Dedifferentiated amniotic fluid mesenchymal stem cell (primary cell): ENCODE measurements around the gene SIRPA.

Experiments
- DNase-seq: peaks from one replicate; pipeline ENCODE4 v3.0.0-alpha.2; 2016; ENCODE audit errors: extremely low spot score

Gene SIRPA

DNA sequence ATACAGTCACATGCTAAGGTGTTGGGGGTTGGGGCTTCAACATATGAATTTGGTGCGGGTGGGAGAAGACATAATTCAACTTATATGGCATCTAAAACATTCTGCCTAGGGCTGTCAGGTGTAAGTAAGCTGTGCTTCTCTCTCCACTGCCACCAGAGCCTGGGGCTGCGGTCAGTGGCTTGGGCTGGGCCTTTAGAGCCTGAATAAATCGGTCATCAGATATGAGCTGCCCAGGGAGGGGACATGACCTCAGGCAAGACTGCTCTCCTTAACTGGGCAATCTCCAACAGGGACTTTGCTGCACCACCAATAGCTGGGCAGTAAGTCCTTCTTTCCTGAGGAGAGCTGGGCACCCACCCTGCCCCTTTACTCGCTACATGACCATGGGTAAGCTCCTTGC is 24.9 kb upstream of the SIRPA start:
- DNase-seq = no peak

DNA sequence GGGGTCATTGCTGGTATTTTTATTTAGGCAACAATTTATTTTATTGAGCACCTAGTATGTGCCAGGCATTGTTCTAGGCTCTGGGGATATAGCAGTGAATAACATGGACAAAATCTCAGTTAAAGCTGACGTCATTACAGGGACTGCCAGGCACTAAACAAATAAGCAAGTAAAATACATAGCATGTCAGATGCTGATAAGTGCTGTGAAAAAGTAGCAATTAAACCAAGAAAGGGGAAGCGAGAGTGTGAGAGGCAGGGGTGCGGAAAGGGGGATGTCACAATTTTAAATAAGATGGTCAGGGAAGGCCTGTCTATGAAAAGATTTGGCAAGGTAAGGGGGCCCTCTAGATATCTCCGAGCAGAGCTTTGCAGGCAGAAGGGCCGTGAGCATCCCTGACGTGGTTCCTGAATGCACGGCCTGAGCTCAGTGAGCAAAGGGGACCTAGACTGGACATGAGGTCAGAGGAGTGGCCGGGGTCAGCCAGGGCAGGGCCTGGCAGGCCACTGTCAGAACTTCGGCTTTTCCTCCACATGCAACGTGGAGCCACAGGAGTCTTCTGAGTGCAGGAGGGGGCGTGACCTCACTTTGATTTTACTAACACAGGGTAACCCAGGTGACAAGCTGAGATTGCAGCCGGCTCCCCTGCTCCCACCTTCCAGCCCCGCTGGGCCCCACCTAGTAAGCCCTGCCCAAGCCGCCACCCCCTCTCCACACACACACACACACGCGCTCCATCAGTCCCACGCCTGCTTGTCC is 24.2 kb upstream of the SIRPA start:
- DNase-seq = no peak

DNA sequence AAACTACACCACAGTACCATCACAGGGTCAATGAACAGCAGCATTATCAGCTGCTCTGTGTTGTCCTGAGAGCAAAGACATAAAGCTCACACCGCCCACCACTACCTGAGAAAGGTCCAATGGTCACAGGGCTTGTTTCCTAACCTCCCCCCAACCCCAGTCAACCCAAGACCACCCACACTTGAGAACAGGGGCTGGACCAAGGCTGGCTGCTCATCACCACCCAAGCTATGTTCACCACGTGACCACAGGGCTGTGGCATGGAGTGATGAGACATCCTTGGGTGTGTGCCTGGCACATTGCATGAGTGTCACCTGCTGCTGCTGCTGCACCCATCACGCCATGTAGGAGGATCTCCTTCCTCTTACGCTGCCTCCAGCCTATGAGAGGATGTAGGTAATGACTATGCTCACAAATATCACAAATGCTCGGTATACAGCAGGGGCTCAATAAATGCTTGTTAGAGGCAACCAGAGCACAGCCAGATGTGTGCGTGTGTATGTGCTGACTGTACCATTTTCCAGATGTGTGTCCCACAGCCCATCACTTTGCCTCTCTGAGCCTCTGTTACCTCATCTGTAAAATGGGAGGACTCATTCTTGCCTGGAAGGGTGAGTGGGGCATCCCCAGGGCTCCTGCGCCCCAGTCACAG is 23.3 kb upstream of the SIRPA start:
- no peak for DNase-seq

DNA sequence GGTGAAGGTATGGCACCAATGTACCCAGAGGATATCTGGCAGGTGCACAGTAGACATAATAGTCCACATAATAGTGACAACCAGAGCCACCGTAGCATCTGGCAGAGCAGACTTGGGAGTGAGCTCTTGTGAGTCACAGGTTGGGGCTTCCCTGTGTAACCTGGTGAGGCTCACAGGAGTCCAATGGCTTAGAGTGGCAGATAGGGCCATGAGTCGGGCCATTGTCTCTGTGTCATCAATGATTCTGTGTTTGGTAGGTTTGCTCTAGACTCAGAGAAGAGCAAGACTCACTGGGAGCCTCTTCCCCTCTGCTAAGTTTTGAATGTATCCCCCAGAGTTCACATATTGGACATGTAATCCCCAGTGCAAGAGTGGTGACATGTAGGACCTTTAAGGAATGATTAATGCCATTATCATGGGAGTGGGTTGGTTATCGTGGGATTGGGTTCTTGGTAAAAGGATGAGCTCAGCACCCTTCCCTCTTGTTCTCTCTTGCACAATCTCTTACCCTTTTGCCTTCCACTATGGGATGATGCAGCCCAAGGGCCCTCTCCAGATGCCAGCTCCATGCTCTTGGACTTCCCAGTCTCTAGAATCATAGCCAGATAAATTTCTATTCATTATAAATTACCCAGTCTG is 22.6 kb upstream of the SIRPA start:
- no peak for DNase-seq

DNA sequence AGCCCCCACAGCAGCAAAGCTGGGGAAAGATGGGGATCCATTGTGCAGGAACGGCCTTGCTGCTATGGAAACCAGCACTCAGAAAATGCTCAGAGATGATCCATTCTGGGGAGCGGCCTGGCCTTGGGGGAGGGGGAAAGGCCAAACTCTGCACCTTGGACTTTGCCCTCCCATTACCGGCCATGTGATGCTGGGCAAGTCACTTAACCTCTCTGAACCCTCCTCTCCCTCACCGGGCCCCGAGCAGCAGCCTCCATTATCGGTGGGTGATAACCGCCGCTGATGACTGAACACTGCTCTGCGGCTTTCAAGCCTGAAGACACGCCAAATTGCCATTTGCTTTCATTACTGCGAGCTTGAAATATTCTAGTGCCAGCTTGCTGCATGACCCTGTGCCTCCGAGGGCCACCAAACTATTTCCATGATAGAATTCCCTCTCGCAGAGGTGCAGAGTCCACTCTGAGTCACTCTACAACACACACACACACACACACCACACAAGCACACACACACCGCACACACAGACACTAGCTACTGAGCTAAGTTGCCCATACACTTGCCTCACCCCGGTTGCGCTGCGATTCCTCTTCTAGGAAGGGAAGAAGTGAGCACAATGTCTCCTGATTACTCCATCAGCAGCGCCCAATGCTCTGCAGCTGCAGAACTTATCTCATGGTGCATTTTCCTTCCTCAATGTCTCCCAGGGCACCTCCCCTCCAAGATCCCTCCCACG is 20.6 kb upstream of the SIRPA start:
- no peak for DNase-seq

DNA sequence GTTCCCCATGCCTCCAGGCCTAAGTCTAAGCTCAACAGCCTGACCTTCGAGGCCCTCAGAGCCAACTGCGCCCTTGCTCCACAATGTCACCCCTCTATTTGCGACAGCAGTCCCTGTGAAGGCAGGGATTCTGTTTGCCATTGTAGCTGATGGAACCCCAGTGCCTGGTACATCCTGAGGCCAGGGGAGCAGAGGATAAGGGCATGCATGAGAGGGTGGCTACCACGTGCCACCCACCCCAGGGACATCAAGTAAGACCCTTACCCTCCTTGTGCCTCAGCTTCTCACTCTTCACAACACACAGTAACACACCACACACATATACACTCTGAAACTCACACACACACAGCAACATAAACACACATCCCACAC is 20.0 kb upstream of the SIRPA start:
- DNase-seq = no peak

DNA sequence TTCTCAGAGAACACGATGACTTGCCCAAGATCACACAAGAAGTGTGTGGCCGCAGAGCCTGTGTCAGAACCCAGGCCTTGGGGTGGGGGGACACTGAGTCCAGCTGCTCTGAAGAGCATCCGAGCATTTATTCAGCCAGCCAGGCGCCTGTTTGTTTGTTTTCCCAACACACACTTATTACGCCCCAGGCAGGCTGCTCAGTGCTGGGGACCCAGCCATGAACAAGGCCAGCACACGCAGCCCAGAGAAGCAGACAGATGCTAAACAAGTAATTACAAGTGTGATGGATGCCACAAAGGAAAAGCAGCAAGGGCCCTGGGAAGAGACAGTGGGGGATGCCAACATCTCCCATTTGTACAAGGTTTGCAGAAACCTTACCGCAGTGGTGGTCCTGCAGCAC is 19.4 kb upstream of the SIRPA start:
- DNase-seq = no peak

DNA sequence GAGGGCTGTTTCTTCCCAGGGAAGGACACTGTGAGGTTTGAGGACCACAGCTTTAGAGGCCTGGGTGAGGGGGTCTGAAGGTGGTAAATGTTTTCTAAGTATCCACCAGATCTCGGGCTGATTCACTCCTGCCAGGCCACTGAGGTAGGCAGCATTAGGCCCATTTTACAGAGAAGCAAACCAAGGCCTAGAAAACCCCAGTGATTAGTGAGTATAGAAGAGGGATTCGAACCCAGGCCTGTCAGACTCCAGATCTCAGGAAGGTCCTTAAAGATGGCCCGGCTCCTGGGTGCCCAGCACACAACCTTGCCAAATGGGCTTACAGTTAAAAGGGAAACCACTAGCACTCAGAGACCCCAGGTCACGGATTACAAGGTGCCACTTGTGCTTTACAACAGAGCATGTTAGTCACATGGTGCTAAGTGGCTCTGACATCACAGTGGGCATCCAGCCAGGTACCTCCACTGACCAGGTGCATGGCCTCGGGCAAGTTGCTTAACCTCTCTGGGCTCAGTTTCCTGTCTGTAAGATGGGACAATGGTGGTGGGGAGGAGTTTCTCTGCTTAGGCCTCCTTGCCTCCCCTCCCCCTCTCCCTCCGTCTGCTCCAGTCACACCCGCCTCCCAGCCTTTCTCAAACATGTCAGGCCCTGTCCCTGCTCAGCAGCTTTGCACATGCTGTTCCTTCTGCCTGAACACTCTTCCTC is 18.8 kb upstream of the SIRPA start:
- no peak for DNase-seq

DNA sequence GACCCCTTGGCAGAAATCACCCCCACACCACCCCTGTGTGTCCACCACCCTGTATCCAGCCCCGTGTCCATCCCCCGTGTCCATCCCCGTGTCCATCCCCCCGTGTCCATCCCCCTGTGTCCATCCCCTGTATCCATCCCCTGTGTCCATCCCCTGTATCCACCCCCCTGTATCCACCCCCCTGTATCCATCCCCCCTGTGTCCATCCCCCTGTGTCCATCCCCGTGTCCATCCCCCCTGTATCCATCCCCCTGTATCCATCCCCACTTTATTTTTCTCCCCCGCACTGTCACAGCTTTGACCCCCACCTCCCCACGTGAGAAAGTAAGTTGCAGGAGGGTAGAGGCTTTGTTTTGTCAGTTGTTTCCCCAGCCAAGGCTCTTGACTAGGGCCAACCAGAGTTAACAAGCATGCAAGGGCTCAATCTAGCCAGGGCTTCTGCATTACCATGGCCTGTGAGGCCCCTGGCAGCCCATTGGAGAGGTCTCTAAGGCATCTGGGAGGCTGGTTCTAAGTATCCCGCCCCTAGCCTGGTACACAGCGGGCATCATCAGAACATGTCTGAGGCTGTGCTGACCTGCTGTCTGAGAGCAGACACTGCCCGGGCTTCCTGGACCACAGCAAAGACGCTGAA is 18.1 kb upstream of the SIRPA start:
- DNase-seq = peak; percentile 24

DNA sequence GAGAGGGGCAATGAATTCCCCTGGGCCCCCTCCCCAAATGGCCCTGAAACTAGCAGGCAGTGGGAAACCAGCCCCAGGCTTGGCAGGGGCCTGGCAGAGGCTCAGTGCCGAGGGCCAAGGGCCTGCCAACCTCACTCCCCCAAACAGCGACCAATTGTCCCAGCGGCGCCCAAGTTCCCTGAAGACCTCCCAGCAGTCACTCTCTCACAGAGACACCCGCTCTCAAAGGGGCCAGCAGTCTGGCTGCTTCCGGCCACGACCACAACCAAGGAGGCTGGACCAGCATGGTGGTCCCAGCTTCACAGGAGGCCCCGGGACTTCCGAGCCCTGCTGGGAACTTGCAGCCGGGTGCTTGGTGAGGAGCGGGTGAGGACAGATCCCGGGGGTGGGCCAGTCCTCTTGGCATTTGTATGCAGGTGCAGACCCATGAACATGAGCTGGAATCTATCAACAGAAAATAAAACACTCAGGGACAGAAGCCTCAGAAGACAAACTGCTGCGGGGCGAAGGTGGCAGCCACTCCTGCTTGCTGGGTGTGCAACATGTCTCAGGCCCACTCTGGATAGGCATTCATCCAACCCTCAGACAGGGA is 17.5 kb upstream of the SIRPA start:
- no peak for DNase-seq

DNA sequence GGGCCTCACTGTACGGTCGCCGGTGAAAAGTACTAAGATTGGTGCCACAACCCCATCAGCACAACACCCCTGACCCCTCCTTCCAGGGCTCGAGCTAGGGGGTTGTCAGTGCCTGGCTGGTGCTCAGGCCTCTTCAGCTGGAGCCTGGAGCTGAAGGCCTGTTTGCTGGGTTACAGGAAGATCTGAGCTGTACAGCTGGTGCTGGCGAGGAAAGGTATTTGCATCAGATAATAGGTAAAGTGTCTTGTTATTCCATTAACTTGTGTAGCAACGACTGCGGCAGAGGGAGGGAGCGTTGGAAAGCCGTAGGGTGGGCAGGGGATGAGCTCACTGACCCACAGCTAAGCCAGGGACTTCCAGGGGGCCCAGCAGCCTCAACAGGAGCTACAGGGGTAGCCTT is 15.8 kb upstream of the SIRPA start:
- DNase-seq = no peak

DNA sequence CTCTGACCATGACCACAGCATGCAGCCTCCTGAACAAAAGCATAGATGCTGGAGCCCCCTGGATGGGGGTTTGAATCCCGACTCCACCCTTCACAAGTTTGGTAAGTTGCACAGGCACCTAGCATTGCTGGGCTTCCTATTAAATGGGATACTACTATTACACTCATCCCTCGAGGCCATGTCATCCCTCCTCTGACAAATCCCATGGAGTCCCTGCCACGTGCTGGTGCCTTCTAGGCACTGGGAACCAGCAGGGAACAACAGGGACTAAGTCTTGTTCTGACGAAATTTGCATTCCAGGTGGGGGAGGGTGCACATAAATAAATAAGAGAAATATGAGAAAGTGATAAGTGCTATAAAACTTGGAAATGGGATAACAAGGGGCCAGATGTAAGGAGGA is 15.3 kb upstream of the SIRPA start:
- DNase-seq = no peak

DNA sequence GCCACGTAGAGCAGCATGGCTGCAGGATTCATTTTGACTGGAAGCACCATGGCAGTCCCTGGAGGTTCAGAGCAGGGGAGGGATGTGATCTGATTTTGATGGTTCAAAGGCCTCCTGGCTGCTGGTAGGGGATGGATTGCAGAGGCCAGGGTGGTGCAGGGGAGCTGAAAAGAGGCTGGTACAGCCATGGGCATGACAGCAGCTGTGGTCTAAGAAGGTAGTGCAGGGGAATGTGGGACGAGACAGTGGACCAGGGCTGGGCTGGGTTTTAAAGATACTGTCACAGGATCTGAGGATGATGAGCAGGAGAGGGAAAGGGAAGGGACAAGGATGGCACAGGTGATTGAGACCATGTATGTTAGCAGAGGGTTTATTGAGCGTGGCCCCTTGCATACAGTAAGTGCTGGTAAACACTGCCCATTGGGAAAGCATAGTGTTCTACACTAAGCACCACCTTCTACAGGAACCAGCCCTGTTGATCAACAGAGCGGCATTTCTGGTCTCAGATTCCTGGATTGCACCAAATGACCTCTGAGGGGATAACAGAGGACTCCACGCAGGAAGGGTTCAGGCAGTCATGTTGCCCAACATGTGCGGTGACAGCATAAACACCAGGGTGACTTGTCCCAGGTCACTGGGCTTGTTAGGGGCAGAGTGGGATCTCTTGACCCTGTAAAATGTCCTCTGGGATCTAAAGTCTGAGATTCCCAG is 14.5 kb upstream of the SIRPA start:
- no peak for DNase-seq

DNA sequence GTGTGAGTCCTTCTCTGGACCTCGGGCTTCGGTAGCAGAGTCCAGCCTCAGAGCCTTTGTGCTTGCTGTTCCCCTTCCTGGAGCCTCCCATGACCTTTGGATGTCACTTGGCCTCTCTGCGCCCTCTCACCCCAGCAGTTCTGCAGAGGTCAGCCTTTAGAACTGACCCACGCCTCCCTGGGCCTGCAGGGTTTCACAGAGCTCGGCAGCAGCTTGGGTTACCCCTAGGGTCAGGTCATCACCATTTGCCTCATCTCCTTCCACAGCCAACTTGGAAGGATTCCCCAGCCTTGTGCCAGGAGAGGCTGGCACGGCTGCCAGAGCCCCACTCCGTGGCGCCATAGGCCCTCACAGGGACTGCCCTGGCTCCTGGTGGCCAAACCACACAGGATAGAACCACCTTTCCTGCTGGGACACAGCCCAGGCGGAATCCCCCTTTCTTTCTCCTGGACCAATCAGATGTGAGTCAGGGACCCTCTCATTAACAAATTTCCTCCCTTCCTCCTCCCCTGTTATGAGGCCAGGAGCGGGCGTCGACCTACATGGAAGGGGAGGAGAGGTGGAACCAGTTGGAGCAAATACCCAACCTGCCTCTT is 13.9 kb upstream of the SIRPA start:
- DNase-seq = no peak

DNA sequence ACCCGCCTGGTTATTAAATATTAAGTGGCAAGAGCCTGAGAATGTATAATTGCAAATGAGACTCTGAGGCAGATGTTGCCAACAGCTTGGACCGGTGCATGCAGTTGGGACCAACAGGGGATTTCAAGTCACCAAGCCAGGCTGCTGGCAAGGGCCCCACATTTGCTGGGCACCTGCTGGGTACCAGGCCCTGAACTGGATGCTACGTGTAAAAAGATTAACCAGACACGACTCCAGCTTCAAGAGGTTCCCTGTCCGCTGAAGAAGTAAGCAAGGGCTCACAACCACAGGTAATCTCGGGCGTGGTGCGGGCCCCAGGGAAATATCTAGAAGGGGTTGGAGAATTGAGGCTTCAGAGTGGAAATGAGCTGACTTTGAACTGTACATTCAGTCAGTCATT is 13.2 kb upstream of the SIRPA start:
- DNase-seq = no peak

DNA sequence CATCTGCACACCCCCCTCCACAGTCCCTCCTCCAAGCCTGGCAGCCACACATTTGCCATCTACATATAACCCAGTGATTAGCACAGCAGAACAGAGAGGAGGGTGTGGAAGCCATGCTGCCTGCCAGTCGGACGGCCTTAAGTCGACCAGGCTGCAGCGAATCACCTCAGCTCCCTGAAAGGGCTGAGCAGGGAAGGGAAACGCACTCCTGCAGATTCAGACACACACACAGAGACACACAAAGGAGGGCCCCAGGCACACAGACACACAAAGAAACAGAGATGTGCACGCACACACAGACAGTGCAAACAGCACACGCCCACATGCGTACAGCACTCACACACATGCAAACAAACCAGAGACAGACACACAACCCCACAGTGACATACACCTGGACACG is 11.2 kb upstream of the SIRPA start:
- no peak for DNase-seq

DNA sequence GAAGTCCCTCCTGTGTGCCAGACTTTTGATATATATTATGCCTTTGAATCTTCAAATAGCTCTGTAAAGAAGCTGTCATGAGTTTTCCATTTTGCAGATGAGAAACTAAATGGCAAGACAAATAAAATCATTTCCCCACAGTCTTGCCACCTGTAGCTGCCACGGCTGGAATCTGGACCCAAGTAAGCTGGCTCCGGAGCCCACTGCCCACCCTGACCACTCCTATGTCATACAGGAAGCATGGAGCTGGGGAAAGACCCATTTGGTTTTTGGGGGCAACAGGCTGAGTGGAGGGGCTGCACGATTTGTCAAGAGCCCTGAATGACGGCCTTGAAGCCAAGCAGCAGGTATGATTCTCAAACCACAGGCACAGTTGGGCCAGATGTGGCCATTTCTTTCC is 10.0 kb upstream of the SIRPA start:
- no peak for DNase-seq

DNA sequence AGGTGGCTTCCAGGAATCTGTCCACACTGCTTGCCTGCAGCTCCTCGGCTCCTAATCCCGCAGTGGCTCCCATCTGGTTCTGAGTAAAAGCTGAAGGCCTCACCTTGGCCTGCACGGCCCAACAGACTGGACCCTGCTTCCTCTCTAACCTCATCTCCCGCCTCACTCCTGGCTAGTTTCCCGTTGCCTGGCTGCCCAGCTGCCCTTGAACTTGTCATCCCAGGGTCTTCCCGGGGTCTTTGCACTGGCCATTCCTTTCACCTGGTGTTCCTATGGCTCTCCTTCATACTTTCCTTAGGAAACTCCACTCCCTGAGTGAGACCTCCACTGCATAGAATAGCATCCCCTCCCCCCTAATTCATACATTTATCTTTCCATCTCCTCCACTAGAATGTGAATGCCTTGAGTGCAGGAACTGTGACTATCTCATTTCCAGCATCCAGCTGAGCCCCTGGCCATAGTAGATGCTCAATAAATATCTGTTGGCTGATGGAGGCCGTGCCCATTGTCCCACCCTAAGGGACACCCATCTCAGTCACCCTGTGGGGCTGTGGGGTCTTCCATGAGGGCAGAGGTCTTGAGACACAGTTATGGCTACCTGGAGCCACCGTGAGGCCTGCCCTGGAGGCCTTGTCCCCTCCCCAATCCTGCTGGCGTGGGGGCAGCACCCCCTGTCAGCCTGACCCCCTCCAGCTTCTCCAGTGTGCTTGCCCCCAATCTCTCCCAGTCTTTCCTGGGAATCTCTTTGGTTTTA is 9.1 kb upstream of the SIRPA start:
- no peak for DNase-seq

DNA sequence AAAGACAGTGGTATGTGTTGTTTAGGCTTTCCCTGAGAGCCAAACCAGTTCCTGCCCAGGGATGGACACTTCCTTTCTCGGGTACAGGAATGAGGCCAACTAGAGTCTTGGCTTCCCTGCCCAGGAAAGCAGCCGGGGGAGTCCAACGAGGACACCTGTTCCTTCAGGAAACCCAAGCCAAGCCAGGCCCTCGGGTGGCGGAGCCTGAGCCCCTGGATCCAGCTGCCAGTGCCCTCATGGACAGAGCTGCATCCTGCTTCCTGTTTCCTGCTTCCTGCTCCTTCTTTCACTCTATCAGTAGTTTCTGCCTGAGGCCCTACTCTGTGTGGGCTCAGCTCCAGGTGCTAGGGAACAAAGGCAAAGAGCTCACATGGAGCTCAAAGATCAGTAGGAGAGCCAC is 7.9 kb upstream of the SIRPA start:
- no peak for DNase-seq
